ELF-1 (cell line): ENCODE results near the gene METTL24.
"Not testable (repeated sequence)": the region's sequence is repeated elsewhere in the genome, so short reads cannot be mapped to it uniquely, and the experiment has no call there.

Experiments used
- DNase-seq: peaks from one replicate; pipeline ENCODE4 v3.0.0-alpha.2; 2016; ENCODE audit warnings: low read depth, low spot score

Gene METTL24

DNA sequence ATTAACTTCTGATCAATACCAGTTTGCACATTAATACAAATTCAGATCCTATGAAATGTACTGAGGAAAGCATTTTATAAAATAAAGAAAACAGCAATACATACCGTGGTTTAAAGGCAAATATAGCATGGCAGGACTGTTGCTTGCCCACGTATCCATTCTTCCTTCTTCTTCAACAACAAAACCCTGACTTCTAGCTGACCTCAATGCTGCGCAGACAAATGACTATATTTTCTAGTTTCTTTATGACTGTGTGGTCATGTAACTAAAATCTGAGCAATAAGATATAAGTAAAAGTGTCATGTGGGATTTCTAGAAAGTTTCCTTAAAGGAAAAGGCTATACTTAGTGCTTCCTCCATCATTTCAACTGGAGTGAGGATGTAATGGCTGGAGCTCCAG is 92.9 kb downstream of the METTL24 start:
- DNase-seq: no peak

DNA sequence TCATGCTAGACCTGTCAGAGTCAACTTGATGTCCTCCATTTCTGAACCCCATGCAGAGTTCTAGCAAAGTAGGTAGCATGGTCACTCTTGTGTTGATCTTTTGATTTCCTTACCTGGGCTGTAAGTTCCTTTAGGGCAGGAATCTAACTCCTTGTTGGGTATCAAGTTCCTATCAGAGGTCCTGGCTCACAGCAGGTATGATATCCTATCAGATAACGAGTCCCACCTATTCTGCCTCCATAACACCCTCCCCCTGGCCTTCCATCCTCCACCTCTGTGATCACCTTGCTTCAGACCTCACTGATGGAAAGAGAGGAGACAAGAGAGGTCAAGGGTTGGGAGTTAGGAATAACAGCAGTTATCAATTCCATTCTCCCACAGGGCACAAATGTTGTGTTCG is 101.8 kb downstream of the METTL24 start:
- no peak for DNase-seq

DNA sequence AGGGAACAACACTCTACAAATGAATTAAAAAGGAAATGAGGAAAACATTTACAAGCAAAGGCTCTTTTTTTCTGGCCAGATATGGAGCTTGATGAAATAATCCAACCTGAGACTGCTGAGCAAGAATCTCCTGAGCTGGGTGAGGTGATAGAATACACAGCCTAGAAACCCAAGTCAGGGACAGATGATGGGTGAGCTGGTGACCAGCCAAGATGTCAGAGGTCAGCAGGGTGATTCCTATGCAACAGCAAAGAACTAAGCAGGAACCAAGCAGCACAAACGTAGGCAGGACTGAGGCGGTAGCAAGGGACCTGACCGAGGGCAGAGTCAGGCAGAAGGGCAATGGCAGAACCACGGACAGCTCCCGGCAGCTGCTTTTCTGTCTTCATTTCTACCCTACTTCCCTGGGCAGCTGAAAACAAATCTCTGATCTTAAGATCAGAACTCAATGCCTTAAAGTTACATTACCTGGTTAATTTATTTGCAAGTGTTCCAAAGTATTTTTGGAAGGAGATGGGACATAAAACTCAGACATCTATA is 102.9 kb downstream of the METTL24 start:
- peak; percentile 68 for DNase-seq

DNA sequence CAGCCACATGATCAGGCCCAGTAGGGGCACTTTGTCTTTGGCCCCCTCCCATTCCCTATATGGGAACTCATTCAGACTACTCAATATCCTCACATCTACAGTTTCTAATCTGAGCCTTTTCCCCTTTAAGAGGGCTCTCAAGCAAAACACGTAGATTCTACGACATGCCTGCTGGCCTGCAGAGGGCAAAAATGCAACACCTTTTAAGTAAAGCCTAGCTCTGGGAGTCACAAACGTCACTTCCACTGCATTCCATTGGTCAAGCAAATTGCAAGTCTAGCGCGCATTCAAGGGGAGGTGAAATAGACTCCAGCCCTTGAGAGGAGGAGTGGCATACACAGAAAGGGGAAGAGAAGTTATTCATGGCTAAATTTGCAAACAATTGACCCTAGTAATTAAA is 107.3 kb downstream of the METTL24 start:
- peak; percentile 51 for DNase-seq

DNA sequence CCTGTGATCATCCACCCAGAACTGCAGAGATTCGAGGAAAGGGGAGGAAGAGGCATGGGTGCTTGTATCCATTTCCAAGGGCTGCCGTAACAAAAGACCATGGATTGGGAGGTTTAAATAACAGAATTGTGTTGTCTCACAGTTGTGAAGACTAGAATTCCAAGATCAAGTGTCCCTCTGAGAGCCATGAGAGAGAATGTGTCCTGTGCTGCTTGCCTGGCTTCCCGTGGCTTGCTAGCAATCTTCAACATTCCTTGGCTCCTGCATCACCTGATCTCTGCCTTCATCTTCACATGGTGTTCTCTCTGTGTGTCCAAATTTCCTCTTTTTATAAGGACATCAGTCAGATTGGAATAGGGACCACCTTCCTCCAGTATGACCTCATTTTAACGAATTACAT is 108.1 kb downstream of the METTL24 start:
- DNase-seq: no peak

DNA sequence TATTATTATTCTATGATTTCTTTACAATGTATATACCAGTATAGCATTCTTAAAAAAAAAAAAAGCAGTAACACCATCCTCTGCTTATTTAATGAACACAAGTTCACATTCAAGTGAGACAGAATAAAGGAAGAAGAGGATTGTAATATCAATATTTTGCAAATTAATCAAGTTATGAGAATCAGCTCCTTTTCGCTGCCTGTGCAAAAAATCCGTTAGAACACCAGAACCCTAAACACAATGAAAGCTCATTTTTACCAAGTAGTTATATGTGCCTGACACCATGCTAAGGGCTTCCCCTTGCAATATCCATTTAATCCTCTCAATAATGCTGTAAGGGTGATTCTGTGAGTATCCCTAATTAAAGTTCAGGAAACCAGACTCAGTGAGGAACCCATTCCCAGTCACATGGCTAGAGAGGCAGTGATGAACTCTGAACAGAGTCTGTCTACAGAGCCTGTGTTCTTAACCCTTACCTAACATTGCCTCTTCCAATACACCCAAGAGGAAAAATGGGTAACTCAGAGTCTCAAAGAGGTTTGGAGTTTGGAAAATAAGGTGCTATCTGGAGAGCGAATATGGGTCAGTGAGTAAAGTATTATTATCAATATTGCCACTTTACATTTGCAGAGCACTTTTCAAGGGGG is 111.1 kb downstream of the METTL24 start:
- no peak for DNase-seq

DNA sequence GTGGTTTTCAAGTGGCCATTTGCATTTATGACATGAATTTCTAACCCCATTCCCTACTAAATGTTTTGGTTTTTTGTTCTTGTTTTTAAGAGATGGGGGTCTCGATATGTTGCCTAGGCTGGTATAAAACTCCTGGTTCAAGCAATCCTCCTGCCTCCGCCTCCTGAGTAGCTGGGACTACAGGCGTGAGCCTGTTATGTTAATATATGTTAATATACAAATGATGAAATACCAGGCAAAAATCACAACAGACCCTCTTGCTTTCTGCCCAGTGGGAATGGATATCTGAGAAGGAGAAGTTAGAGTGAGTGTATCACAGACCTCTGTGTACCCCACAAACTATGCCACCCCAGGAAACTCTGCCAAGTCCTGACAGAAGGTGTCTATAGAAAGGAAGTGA is 111.8 kb downstream of the METTL24 start:
- DNase-seq: no peak

DNA sequence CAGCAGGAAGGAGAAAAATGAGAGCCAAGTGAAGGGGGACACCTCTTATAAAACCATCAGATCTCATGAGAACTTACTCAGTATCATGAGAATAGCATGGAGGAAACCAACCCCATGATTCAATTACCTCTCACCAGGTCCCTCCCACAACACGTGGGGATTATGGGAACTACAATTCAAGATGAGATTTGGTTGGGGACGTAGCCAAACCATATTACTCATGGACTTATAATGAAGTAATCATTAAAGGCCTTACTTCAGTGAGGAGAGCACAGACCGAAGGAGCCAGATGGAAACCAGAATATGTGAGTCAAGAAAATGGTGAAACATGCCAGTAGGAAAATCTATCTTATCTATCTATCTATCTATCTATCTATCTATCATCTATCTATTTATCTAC is 113.5 kb downstream of the METTL24 start:
- not testable (repeated sequence) for DNase-seq

DNA sequence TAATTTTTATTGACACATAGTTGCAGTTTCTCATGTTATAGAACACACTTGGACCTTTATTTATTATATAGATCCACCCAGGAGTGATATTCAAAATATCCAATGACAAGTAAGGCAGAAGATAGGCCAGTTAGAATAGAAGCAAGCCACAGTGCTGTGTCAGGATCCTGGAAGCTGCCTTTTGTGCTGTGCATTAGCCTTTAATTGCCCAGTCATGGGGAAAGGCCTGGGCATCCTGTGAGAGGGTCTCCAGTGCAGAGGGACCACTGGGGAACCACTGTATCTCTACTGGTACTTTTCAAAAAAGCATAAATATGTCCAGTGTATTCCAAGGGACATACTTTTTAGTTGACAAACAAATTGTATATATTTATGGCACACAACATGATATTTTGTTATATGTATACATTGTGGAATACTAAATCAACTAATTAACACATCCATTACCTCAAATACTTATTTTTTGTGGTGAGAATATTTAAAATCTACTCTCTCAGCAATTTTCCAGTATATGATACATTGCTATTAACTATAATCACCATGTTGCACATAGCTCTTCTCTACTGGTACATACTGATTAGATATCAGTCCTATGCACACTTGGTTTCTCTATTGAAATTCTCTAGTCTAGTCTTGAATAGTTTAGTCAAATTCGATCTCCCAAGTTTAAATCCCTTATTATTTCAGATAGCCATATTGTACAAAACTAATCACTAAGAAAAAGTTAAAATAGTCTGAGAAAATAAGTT is 118.4 kb downstream of the METTL24 start:
- DNase-seq: no peak

DNA sequence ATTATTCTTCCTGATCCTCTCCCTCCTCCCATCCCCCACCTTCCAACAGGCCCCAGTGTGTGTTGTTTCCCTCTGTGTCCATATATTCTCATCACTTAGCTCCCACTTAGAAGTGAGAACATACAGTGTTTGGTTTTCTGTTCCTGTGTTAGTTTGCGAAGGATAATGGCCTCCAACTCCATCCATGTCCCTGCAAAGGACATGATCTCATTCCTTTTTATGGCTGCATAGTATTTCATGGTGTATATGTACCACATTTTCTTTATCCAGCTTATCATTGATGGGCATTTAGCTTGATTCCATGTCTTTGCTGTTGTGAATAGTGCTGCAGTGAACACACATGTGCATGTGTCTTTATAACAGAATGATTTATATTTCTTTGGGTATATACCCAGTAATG is 122.1 kb downstream of the METTL24 start:
- not testable (repeated sequence) for DNase-seq

DNA sequence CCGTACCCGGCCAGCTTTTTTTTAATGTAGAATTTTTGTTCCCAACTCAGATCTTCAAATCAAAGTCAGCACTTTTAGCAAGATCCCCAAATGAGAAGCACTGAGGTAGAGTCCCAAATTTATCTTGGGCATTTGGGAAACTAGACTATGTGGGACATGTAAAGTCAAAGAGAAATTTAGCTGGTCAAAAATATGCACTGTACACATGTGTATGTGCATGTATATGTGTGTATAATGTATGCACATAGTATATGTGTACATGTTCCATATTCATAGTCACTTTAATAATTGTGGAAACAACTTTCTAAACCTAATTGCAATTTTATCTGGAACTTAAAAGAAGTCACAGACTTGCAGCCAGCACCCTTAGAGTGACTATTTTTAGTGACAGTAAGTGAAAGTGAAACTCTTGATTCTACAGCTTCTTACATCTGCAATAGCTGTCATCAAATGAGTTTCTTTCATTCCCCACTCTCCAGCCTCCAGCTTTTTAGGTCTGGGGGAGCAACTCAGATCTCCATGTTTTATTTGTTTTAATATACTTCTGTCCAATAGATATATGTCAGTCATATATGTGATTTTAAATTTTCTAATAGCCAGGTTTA is 124.3 kb downstream of the METTL24 start:
- DNase-seq: no peak

DNA sequence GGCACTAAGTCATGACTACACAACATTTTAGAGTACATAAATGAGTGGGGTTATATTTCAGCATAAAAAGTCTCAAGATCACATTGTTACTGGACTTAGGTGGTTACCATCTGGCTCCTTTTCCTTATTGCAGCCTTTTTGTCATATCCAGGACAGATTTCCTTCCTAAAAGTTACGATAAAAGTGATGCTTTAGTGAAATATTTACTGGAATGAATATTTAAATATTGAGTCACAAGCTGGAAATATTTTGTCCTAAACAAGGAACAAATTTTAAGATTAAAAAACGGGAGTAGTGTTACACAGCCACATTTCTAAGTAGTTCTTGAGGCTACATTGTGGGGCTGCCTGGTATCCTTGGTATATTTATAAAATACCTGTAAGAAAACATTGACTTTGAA is 125.7 kb downstream of the METTL24 start:
- DNase-seq: no peak

DNA sequence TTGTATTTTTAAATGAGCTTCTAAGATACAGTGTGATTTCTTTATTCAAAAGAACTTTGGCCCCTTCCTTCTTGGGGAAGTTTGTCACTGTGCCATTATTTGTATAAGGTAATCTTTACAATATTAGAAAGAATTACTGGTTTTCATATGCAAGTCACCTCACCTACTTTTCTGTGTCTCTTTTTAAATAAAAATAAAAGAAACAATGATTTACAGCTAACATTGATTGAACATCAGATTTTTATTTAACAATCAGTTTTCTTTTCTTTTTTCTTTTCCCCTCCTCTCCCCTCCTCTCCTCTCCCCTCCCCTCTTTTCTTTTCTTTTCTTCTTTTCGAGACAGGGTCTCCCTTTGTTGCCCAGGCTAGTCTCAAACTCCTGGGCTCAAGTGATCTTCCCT is 131.9 kb downstream of the METTL24 start:
- DNase-seq: no peak

DNA sequence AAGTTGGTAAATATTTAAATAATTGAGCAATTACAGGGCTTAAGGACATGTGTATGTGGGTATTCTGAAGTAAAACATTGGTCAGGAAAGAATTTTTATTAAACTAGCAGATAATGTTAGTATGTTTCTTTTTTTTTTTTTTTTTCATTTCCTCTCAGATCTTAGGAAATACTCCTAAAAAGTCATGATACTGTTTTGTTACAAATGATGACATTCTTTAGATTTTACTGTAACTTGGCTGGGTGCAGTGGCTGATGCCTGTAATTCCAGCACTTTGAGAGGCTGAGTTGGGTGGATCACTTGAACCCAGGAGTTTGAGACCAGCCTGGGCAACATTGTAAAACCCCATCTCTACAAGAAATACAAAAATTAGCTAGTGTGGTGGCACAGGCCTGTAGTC is 136.4 kb downstream of the METTL24 start:
- DNase-seq: no peak

DNA sequence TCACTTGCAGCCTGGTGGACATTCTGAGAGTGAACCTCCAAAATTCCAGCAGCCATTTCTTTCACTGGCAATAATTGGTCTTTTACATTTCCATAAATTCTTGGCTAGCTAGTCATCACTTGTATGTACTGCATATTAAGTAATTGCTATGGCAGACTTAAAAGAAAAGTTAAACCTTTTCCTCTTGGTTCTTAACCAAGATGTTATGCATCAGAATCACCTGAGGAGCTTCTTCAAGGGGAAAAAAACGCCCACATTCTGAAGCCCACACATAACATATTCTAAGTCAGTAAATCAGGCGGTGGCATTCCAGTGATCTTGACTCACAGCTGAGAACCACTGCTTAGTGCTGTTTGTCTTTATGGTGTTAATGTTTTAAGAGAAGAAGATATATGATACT is 140.9 kb downstream of the METTL24 start:
- DNase-seq: no peak

DNA sequence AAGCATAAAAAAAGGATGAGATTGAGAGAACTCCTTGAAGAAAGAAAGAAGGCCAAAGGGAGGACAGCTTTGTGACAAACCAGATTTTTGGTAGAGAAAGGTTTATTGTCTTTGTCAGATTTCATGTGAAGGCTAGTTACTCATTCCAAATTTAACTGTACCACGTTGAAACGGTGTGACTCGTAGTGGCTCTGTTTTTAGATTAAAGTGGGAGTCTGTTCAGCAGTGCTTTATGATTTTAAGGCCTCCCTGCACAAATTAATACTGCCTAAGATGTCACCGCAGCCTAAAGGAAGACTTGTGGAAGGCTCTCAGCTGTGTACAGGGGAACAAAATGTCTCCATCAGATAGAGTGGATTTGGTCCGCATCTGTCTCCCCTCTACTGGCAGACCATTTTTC is 142.0 kb downstream of the METTL24 start:
- DNase-seq: no peak

DNA sequence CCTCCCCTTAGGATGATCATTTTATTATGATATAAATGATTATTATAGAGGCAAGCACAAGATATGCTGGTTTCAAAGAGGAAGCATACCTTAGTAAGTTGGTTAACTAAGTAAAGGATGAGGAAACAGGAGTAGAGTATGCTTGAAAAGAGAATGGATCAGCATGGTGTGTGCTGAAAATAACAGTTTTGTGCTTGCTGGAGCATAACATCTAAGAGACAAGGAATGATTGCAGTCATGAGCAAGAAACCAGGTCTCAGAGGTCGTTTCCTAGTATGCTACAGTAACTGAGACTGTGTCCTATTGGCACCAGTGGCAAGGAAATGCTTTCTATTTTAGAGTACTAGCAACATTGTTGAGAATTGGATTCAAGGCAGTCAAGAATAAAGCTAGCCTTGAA is 143.8 kb downstream of the METTL24 start:
- no peak for DNase-seq

DNA sequence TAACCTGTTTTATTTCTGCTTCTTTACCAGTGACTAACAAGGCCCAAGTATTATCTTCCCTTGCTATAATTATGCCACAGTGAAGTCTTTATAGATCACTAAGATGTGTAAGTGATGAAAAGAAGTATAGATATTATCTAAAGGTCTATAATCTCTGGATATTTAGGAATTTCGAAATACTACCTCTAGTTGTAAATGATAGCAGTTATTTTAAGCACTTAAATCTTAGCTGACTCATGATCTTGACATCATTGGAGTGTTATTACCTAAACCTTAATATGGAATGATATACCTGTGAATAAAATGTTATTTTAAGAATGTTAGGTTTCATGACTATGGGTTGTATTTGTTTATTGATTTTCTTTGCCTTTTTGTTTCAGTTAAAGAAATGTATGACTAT is 146.4 kb downstream of the METTL24 start:
- DNase-seq: no peak

DNA sequence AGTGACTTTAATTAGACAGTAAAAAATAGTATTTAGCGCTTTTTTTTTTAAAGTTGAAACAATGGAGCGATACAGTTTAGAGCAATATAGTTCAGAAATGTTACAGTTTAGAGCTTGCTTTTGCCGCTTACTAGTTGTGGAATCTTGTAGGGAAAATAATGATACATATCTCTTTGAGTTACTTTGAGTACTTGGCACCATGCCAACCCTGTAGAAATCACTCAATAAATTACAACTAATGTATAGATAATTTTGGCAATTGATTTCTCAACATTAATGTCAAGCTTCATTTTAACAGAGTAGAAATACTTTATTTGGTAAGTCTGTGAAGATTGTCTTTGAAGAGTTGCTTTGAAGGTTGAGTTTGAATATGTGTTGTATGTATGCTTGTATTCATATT is 150.5 kb downstream of the METTL24 start:
- no peak for DNase-seq

DNA sequence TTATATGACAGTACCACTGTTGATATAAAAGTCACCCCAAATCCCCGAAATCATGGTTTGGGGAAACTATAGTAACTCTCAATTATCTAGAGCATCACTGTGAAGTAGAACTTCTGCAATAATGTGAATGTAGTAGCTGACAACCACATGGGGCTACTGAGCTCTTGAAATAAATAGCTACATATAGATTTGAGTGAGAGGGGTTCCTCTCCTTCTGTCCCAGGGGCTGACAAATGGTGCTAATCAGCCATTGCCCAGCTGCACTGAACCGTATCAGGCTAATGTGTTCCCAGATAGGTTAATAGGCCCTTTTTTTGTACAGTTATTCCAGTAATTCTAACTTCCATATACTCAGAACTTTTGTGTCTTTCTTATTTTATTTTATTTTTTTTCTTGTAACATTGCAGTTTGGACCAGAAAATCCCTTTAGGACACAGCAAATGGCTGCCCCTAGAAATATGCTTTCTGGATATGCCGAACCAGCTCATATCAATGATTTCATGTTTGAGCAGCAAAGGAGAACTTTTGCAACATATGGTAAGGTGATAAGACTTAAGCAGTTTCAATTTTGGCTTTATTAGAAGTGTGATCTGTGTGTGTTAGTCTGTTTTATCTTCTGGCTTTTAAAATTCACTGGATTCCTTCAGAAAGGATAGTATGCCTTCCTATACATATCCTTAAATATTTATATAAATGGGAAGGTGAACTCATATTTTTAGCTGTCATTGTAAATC is 156.8 kb downstream of the METTL24 start:
- DNase-seq: no peak

DNA sequence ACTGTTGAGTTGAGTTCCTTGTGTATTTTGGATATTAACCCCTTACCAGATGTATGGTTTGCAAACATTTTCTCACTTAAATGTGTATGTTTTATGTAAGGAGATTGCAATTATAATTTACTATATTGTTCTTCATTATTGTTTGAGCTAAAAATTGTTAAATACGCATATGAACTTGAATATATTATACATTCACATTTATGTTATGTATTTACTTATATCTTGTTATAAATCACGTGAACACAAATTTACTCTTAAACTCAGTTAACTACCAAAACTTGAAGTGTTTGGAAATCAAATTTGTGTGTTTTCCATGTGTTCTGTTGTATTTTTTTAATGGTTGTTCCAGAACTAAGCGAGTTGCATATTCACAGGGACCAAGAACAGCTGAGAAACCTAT is 159.6 kb downstream of the METTL24 start:
- no peak for DNase-seq

DNA sequence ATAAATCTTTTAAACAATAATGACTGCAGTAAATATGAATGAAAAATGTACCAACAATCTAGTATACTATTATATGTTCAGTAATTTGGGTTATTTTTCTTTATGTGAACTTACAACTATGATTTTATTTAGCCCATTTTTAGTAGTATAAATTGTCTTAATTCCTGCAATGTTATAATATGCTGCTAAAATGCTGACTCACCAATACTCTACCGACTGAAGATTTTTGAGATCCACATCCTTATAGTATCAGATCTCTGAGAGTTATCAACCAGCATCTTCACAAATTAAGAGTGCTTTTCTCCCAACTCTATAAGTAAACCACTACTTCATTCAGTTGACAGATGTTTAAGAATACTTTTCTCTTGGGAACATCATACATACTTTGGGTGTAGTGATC is 161.3 kb downstream of the METTL24 start:
- no peak for DNase-seq
